ENCODE data around the gene OFD1.
A peak's percentile ranks its signal among the peaks of the same experiment; 100 is the strongest.

The OFD1 gene

DNA sequence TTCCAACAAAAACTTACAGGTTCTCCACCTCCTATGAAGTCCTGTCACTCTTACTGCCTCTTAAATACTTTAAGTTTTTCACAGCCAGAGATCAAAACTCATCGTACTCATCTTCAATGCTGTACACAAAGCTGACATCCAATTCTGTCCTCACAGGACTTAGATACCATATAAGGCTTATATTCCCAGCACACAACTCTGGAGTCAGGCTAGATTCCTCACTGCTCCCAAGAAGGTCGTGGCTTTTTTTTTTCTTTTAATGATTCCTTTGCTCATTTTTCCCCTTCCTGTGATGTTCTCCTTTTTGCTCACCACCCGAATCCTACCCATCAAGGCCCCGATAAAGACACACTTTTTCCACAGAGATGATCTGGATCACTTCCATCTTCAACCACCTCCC lies 1.0 kb upstream of the OFD1 start:
- TF ChIP-seq, protein P1, sequence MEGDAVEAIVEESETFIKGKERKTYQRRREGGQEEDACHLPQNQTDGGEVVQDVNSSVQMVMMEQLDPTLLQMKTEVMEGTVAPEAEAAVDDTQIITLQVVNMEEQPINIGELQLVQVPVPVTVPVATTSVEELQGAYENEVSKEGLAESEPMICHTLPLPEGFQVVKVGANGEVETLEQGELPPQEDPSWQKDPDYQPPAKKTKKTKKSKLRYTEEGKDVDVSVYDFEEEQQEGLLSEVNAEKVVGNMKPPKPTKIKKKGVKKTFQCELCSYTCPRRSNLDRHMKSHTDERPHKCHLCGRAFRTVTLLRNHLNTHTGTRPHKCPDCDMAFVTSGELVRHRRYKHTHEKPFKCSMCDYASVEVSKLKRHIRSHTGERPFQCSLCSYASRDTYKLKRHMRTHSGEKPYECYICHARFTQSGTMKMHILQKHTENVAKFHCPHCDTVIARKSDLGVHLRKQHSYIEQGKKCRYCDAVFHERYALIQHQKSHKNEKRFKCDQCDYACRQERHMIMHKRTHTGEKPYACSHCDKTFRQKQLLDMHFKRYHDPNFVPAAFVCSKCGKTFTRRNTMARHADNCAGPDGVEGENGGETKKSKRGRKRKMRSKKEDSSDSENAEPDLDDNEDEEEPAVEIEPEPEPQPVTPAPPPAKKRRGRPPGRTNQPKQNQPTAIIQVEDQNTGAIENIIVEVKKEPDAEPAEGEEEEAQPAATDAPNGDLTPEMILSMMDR (IDR thresholded peaks at IDR 0.05; ENCODE audit: low read depth, low read length) = no peak
- no peak for TF ChIP-seq EZH2phosphoT487 (IDR thresholded peaks at IDR 0.05; ENCODE audit: low read depth)
- peak overlapping the region; percentile 92 for H3K9ac ChIP-seq (ENCODE audit: low read length)
- H3K27me3 ChIP-seq (ENCODE audit: low read depth, low read length) = no peaks in the 10 kb centered on the region
- peak overlapping the region; percentile 85 for H3K4me2 ChIP-seq (ENCODE audit: low read length)
- H3K27ac ChIP-seq (ENCODE audit: low read length) = peak overlapping the region; percentile 99
- no peaks in the 10 kb centered on the region for H3K9me3 ChIP-seq (ENCODE audit: insufficient read depth, low read length)
- peaks cover 20% of the 10 kb centered on the region for H3K36me3 ChIP-seq (replicated peaks; ENCODE audit: low read depth, low read length)
- H3K79me2 ChIP-seq (ENCODE audit: low read length) = peaks cover 58% of the 10 kb centered on the region
- no peaks in the 10 kb centered on the region for H4K20me1 ChIP-seq (ENCODE audit: insufficient read depth, low read length)
- H2AFZ ChIP-seq (ENCODE audit: low read depth, low read length) = no peak overlapping the region
- H3K4me1 ChIP-seq (ENCODE audit: low read length) = peaks cover 38% of the 10 kb centered on the region
- peak overlapping the region; percentile 94 for H3K4me3 ChIP-seq (ENCODE audit: low read length)

DNA sequence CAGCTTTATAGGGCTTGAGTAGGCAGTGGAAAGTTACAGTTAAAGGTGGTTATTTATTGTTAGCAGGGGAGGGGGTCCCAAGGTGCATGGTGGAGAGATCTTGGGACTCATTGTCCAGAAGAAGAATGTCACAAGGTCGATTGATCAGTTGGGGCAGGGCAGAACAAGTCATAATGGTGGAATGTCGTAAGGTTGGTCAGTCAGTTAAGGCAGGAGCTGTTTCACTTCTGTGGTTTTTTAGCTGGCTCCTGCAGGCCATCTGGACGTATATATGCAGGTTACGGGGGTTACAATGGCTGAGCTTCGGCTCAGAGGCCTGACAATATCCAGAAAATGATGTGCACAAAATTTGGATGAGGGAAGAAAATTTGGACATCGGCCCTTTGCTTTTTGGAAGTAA lies 7.1 kb downstream of the OFD1 start:
- Histone ChIP-seq H4K20me1 (ENCODE audit: insufficient read depth, low read length) (no peaks in the 10 kb centered on the region), H2AFZ (ENCODE audit: low read depth, low read length) (no peak overlapping the region), H3K36me3 (replicated peaks; ENCODE audit: low read depth, low read length) (peaks cover 46% of the 10 kb centered on the region), H3K27ac (ENCODE audit: low read length) (peak overlapping the region; percentile 91), H3K4me1 (ENCODE audit: low read length) (peaks cover 38% of the 10 kb centered on the region), H3K27me3 (ENCODE audit: low read depth, low read length) (no peaks in the 10 kb centered on the region), H3K4me2 (ENCODE audit: low read length) (peak overlapping the region; percentile 56), H3K79me2 (ENCODE audit: low read length) (peaks cover 10% of the 10 kb centered on the region), H3K9me3 (ENCODE audit: insufficient read depth, low read length) (no peaks in the 10 kb centered on the region), H3K4me3 (ENCODE audit: low read length) (peak overlapping the region; percentile 60; the same call in 1 of the 2 replicates), H3K9ac (ENCODE audit: low read length) (peak overlapping the region; percentile 63)
- TF ChIP-seq, protein P1 (IDR thresholded peaks at IDR 0.05; ENCODE audit: low read depth, low read length) = no peak
- no peak for TF ChIP-seq EZH2phosphoT487 (IDR thresholded peaks at IDR 0.05; ENCODE audit: low read depth)

DNA sequence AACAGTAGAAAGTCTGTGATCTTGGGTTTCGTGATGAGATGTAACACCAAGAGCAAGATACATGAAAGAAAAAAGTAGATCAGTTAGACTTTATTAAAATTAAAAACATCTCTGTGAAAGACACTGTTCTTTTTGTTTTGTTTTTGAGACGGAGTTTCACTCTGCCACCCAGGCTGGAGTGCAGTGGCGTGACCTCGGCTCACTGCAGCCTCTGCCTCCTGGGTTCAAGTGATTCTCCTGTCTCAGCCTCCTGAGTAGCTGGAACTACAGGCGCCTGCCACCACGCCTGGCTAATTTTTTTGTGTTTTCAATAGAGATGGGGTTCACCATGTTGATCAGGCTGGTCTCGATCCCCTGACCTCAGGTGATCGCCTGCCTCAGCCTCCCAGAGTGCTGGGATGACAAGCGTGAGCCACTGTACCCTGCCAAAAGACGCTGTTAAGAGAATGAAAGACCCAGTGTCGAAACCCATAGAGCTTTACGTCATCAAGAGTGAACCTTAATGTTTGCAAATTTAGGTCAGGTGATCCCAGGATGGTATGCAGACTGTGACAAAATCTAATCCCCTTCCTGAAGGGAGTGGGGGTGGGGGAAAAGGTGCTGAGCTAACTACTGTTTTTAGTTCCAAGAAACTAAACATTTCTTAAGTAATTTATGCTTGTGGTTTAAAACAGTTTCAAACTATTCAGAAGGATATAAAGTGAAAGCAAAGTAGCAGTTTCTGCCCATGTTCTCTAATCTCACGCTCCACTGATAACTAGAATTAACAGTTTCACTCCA lies 8.0 kb downstream of the OFD1 start:
- peak overlapping the region; percentile 70 for H3K4me2 ChIP-seq (ENCODE audit: low read length)
- H3K79me2 ChIP-seq (ENCODE audit: low read length) = peaks cover 8% of the 10 kb centered on the region
- H3K9me3 ChIP-seq (ENCODE audit: insufficient read depth, low read length) = no peaks in the 10 kb centered on the region
- H3K4me3 ChIP-seq (ENCODE audit: low read length) = peak overlapping the region; percentile 61
- no peaks in the 10 kb centered on the region for H4K20me1 ChIP-seq (ENCODE audit: insufficient read depth, low read length)
- peak overlapping the region; percentile 91 for H3K27ac ChIP-seq (ENCODE audit: low read length)
- H2AFZ ChIP-seq (ENCODE audit: low read depth, low read length) = no peak overlapping the region
- H3K27me3 ChIP-seq (ENCODE audit: low read depth, low read length) = no peaks in the 10 kb centered on the region
- TF ChIP-seq, protein P1 (IDR thresholded peaks at IDR 0.05; ENCODE audit: low read depth, low read length) = no peak
- no peak for TF ChIP-seq EZH2phosphoT487 (IDR thresholded peaks at IDR 0.05; ENCODE audit: low read depth)
- H3K9ac ChIP-seq (ENCODE audit: low read length) = peak overlapping the region; percentile 63
- peaks cover 42% of the 10 kb centered on the region for H3K36me3 ChIP-seq (replicated peaks; ENCODE audit: low read depth, low read length)
- H3K4me1 ChIP-seq (ENCODE audit: low read length) = peaks cover 46% of the 10 kb centered on the region

DNA sequence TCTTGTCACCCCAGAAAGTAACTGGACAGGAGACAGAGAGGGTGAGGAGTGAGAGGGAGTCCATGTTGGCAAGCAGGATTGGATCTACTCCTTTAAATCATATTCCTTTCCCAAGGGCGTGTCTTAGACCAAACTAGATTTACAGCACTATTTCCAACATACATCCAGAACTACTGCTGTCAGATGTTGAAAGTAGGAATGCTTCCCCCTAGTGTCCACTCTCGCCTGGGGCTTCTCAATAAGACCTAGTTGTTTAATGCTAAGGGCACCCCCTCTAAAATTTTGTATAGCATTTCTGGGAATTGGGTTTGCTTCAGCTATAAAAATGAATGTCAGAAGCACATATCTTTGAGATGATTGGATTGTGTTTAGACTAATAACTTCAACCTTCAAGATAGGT lies 13.3 kb downstream of the OFD1 start:
- Histone ChIP-seq H3K79me2 (ENCODE audit: low read length) (peaks cover 8% of the 10 kb centered on the region), H3K27ac (ENCODE audit: low read length) (no peak overlapping the region)
- TF ChIP-seq EZH2phosphoT487 (IDR thresholded peaks at IDR 0.05; ENCODE audit: low read depth) = no peak
- TF ChIP-seq, protein P1 (IDR thresholded peaks at IDR 0.05; ENCODE audit: low read depth, low read length) = peak; percentile 56

More for the DNA sequence above, 13.3 kb downstream of the OFD1 start:
- Histone ChIP-seq H3K4me2 (ENCODE audit: low read length) (no peak overlapping the region), H3K4me1 (ENCODE audit: low read length) (peaks cover 63% of the 10 kb centered on the region), H3K27me3 (ENCODE audit: low read depth, low read length) (no peaks in the 10 kb centered on the region), H4K20me1 (ENCODE audit: insufficient read depth, low read length) (no peaks in the 10 kb centered on the region), H3K9me3 (ENCODE audit: insufficient read depth, low read length) (no peaks in the 10 kb centered on the region), H3K9ac (ENCODE audit: low read length) (no peak overlapping the region), H3K36me3 (replicated peaks; ENCODE audit: low read depth, low read length) (peaks cover 40% of the 10 kb centered on the region), H2AFZ (ENCODE audit: low read depth, low read length) (no peak overlapping the region), H3K4me3 (ENCODE audit: low read length) (no peak overlapping the region)
